GM13977 (cell line): ENCODE results near the gene DDX27.
A peak's percentile ranks its signal among the peaks of the same experiment; 100 is the strongest.

ENCODE experiments used
- DNase-seq: peaks from one replicate; pipeline ENCODE4 v3.0.0; 2012; ENCODE audit warnings: low spot score
- in situ Hi-C: fragments of 300-500 bp; cut with MboI; formaldehyde crosslinking; loops from one replicate; pipeline ENCODE4 v1.12.0; 2022; ENCODE audit warnings: low sequenced_read_pairs, low pct_unique_long_range_greater_than_20kb, mixed read lengths, inconsistent platforms; ENCODE audit not compliant: unreplicated experiment
- TF ChIP-seq, protein P1 (sequence below): IDR thresholded peaks from 2 replicates; pipeline ENCODE4 v1.5.1; 2012; ENCODE audit warnings: mild to moderate bottlenecking, control low read depth; ENCODE audit not compliant: insufficient read depth; ENCODE audit errors: extremely low read depth, missing control alignments

Gene DDX27

DNA sequence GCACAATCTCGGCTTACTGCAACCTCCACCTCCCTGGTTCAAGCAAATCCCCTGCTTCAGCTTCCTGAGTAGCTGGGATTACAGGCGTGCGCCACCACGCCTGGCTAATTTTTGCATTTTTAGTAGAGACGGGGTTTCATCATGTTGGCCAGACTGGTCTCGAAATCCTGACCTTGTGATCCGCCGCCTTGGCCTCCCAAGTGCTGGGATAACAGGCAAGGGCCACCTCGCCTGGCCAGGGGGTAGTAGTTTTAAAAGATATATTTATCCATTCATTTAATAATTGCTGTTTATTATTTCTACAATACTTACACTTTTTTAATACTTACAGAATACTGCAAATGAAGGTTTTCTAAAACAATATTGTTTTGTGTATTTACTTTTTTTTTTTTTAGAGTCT lies 15.5 kb upstream of the DDX27 start:
- in situ Hi-C loops, result no loop called here
- no peak for DNase-seq
- TF ChIP-seq, protein P1, sequence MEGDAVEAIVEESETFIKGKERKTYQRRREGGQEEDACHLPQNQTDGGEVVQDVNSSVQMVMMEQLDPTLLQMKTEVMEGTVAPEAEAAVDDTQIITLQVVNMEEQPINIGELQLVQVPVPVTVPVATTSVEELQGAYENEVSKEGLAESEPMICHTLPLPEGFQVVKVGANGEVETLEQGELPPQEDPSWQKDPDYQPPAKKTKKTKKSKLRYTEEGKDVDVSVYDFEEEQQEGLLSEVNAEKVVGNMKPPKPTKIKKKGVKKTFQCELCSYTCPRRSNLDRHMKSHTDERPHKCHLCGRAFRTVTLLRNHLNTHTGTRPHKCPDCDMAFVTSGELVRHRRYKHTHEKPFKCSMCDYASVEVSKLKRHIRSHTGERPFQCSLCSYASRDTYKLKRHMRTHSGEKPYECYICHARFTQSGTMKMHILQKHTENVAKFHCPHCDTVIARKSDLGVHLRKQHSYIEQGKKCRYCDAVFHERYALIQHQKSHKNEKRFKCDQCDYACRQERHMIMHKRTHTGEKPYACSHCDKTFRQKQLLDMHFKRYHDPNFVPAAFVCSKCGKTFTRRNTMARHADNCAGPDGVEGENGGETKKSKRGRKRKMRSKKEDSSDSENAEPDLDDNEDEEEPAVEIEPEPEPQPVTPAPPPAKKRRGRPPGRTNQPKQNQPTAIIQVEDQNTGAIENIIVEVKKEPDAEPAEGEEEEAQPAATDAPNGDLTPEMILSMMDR, result no peak

DNA sequence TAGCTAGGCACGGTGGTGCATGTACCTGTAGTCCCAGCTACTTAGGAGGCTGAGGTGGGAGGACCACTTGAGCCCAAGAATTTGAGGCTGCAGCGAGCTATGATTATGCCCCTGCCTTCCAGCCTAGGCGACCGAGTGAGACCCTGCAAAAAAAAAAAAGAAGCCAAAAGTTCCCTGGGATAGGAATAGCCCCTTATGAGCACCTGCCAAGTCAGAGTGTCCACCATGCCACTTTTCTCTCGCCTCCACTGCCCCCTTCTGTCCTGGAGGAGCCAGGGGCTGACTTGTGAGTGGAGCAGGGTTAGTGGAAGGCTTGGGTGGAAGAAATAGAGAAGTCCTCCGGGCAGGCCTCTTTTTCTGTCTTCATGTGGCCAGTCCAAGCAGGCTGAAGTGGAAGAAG lies 12.1 kb upstream of the DDX27 start:
- no peak for DNase-seq
- in situ Hi-C loops, result no loop called here
- TF ChIP-seq, protein P1, result peak; percentile 57

DNA sequence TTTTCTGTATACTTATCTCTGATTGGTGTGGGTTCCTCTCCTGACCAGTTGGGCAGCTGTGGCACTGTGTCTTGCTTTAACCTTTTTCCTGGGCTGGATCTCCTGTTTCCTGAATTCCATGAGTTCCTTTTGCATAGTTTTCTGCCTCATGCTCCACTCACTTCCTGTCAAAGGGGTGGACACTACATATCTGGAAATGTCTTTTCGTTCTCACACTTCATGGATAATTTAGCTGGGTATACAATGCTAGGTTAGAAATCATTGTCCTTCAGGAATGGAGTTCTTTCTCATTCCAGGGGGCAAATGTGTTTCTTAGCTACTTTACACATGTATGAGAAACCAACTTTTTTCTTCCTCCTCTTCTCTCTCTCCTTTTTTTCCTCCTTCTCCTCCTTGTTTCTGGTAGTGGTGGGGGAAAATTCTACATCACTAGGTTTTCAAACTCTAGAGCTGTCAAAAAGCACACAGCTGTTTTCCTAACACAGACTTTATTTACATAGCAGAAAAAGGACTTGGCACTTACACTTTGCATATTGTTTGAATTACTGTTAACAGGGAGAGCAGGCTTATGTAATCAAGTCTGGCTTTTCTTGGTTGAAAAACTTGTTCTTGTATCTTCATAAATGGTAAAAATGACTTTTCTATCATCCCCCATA lies 9.0 kb upstream of the DDX27 start:
- no peak for DNase-seq
- in situ Hi-C loops, result no loop called here
- TF ChIP-seq, protein P1, result no peak

DNA sequence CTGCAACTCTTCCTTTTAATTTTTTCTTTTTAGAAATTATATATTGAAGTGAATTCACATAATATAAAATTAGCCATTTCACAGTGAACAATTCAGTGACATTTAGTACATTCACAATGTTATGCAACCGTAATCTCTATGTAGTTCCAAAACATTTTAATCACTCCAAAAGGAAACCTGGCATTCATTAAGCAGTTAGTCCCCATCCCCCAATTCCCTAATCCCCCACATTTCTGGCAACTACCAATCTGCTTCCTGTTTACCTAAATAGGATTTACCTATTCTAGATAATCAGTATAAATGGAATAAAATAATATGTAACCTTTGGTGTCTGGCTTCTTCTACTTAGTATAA lies 8.5 kb upstream of the DDX27 start:
- in situ Hi-C loops, result no loop called here
- TF ChIP-seq, protein P1, result no peak
- no peak for DNase-seq

DNA sequence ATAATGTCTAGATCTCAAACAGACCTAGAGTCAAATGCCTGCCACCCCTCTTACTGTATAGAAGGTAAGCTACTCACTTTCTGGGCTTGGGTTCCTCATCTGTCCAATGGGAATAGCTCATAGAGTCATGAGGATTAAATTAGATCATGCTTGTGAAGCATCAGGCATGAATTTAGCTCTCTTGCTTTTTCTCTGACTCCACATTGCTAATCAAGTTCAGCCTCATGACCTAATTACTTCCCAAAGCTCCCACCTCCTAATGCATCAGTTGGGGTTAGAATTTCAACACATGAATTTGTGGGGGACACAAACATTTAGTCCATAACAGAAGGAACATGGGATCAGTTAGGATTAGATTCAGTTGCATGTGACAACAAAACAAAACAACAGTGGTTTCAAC lies 4.6 kb upstream of the DDX27 start:
- no peak for DNase-seq
- in situ Hi-C loops, result no loop called here
- TF ChIP-seq, protein P1, result no peak

DNA sequence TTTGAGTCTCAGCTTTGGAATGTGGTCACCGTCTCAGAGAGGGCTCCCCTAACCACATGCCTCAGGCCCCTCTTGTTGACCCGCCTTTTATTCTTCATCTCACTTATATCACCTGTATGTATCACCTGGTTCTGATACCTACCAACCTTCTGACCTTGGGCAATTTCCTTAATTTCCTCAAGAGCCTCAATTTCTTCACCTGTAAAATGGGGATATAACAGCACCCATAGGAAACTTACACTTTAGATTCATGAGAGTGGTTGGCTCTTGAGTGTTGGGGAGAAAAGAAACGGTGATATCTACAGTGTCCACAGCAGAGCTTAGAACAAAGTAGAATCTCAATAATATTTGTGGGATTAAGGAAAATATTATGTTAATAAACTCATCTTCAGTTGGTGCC lies 4.0 kb upstream of the DDX27 start:
- in situ Hi-C loops, result loop anchor here (5.0 kb wide), 1 partner anchor 83 kb away; no protein-coding TSS in a partner anchor
- TF ChIP-seq, protein P1, result no peak

More for the DNA sequence above, 4.0 kb upstream of the DDX27 start:
- no peak for DNase-seq
